MM.1S (cell line): ENCODE measurements around the gene CCDC30.

Experiments
- DNase-seq: peaks from one replicate; pipeline ENCODE4 v3.0.0-alpha.2; 2015
- H2AFZ ChIP-seq: fragments of 300-600 bp; sonication (generic); 2 replicates; pipeline ENCODE4 v1.6.0; 2016; ENCODE audit warnings: antibody characterized with exemption, low read length
- H3F3A ChIP-seq: fragments of 300-600 bp; sonication (generic); 2 replicates; pipeline ENCODE4 v1.6.1; 2016; ENCODE audit warnings: mild to moderate bottlenecking, antibody characterized with exemption, low read length, moderate library complexity, mixed read lengths; ENCODE audit not compliant: insufficient read depth
- H3K27ac ChIP-seq: fragments of 300-600 bp; sonication (generic); 2 replicates; pipeline ENCODE4 v1.5.1; 2016; ENCODE audit warnings: mild to moderate bottlenecking, low read length
- H3K27me3 ChIP-seq: fragments of 300-600 bp; sonication (generic); replicated peaks from 2 replicates; pipeline ENCODE4 v1.6.0; 2016; ENCODE audit warnings: low read length; ENCODE audit not compliant: insufficient read depth
- H3K36me3 ChIP-seq: fragments of 300-600 bp; sonication (generic); replicated peaks from 2 replicates; pipeline ENCODE4 v1.6.1; 2016; ENCODE audit warnings: mild to moderate bottlenecking, low read length, mixed read lengths; ENCODE audit not compliant: insufficient read depth
- H3K4me1 ChIP-seq: fragments of 300-600 bp; sonication (generic); 2 replicates; pipeline ENCODE4 v1.6.1; 2016; ENCODE audit warnings: low read length, mixed read lengths
- H3K4me2 ChIP-seq: fragments of 300-600 bp; sonication (generic); 2 replicates; pipeline ENCODE4 v1.6.0; 2016; ENCODE audit warnings: low read depth, low read length
- H3K4me3 ChIP-seq: fragments of 300-600 bp; sonication (generic); 2 replicates; pipeline ENCODE4 v1.5.1; 2016; ENCODE audit warnings: low read length, mixed read lengths
- H3K79me2 ChIP-seq: fragments of 300-600 bp; sonication (generic); 2 replicates; pipeline ENCODE4 v1.6.1; 2016; ENCODE audit warnings: mixed run types, low read length, mixed read lengths
- H3K9ac ChIP-seq: fragments of 300-600 bp; sonication (generic); 2 replicates; pipeline ENCODE4 v1.6.1; 2016; ENCODE audit warnings: low read length, mixed read lengths
- H3K9me2 ChIP-seq: fragments of 300-600 bp; sonication (generic); replicated peaks from 2 replicates; pipeline ENCODE4 v1.6.1; 2016; ENCODE audit warnings: mild to moderate bottlenecking, low read length, mixed read lengths; ENCODE audit not compliant: insufficient read depth
- H3K9me3 ChIP-seq: fragments of 300-600 bp; sonication (generic); replicated peaks from 2 replicates; pipeline ENCODE4 v1.6.1; 2016; ENCODE audit warnings: mild to moderate bottlenecking, low read length, mixed read lengths; ENCODE audit not compliant: insufficient read depth
- H4K20me1 ChIP-seq: fragments of 300-600 bp; sonication (generic); 2 replicates; pipeline ENCODE4 v1.6.1; 2016; ENCODE audit warnings: mild to moderate bottlenecking, low read length, moderate library complexity, mixed read lengths; ENCODE audit not compliant: insufficient read depth
- EZH2 ChIP-seq: fragments of 300-600 bp; sonication (generic); optimal IDR thresholded peaks from 2 replicates; pipeline ENCODE3; 2017; ENCODE audit warnings: low read depth, mild to moderate bottlenecking, antibody characterized with exemption, low read length, mixed read lengths
- EZH2phosphoT487 ChIP-seq: fragments of 300-600 bp; sonication (generic); IDR thresholded peaks from 2 replicates; pipeline ENCODE4 v1.6.1; 2018; ENCODE audit warnings: antibody characterized with exemption, low read length
- TF ChIP-seq, protein P1 (sequence below): fragments of 300-600 bp; sonication (generic); IDR thresholded peaks from 2 replicates; pipeline ENCODE4 v1.5.1; 2016; ENCODE audit warnings: antibody characterized with exemption, low read length, mixed read lengths

The CCDC30 gene

DNA sequence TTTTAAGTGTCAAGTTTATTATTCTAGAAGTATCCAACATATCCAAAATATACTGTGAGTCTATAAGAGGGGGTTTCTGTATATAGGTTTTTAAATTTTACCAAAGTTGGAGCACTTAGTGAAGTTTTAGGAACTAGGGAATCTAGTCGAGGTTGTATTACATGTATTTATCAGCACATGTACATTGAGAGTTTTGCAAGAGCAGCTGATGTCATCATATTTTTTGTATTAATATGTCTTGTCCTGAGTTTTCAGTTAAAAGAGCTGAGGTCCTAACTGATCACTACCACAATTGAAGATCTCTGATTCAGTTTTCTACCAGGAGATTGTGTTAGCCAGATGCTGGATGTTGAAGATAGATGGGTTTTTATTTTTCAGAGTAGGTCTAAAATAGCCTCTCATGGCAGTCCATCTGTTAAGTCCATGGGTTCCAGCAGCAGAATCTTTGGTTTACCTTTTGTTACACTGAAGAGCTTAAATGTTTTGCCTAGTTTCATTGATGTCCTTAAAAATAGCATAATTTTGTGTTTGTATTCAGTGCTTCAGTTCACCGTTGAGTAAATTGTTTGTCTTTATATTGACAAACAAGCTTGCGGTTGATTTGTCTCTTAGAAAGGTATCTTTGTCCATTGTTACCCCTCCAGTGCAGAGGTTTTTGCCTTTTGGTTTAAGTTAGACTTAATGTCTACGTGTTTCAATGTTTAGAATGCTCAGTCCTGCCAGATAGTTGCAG lies 235.2 kb downstream of the CCDC30 start:
- no peaks in the 10 kb centered on the region for H3F3A ChIP-seq
- H3K4me3 ChIP-seq: no peak overlapping the region
- H3K4me2 ChIP-seq: no peak overlapping the region
- H4K20me1 ChIP-seq: peaks cover 24% of the 10 kb centered on the region
- H2AFZ ChIP-seq: no peak overlapping the region
- no peaks in the 10 kb centered on the region for H3K9me3 ChIP-seq
- peaks cover 87% of the 10 kb centered on the region for H3K79me2 ChIP-seq
- no peaks in the 10 kb centered on the region for H3K4me1 ChIP-seq
- H3K9me2 ChIP-seq: no peaks in the 10 kb centered on the region
- no peak for DNase-seq
- H3K27ac ChIP-seq: no peak overlapping the region
- peaks cover 59% of the 10 kb centered on the region for H3K36me3 ChIP-seq
- no peaks in the 10 kb centered on the region for H3K27me3 ChIP-seq
- no peak overlapping the region for H3K9ac ChIP-seq
- TF ChIP-seq EZH2phosphoT487 (no peak), EZH2 (no peak)
- TF ChIP-seq, protein P1, sequence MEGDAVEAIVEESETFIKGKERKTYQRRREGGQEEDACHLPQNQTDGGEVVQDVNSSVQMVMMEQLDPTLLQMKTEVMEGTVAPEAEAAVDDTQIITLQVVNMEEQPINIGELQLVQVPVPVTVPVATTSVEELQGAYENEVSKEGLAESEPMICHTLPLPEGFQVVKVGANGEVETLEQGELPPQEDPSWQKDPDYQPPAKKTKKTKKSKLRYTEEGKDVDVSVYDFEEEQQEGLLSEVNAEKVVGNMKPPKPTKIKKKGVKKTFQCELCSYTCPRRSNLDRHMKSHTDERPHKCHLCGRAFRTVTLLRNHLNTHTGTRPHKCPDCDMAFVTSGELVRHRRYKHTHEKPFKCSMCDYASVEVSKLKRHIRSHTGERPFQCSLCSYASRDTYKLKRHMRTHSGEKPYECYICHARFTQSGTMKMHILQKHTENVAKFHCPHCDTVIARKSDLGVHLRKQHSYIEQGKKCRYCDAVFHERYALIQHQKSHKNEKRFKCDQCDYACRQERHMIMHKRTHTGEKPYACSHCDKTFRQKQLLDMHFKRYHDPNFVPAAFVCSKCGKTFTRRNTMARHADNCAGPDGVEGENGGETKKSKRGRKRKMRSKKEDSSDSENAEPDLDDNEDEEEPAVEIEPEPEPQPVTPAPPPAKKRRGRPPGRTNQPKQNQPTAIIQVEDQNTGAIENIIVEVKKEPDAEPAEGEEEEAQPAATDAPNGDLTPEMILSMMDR: no peak

DNA sequence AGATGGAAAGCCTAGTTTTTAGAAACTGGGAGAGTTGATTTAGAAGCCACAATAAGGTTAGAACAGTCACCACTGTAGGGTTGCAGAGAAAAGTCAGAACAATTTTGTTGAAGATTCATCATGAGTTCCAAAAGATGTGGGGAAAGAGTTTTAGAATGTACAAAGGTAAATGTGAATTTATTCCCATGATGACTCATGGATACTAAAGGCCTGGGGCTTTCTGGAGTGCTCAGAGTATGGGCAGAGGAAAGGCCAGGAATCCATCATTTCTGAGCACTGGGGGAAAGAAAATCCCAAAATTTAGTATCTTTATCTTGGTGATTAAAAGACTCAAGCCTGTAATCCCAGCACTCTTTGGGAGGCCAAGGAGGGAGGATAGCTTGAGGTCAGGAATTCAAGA lies 236.9 kb downstream of the CCDC30 start:
- Histone ChIP-seq H2AFZ (no peak overlapping the region), H3F3A (no peaks in the 10 kb centered on the region), H3K36me3 (peaks cover 67% of the 10 kb centered on the region), H3K9me2 (no peaks in the 10 kb centered on the region), H3K27me3 (no peaks in the 10 kb centered on the region), H3K9ac (no peak overlapping the region), H3K4me2 (no peak overlapping the region), H4K20me1 (peaks cover 11% of the 10 kb centered on the region), H3K4me1 (no peaks in the 10 kb centered on the region), H3K79me2 (peaks cover 86% of the 10 kb centered on the region), H3K9me3 (no peaks in the 10 kb centered on the region), H3K27ac (no peak overlapping the region), H3K4me3 (no peak overlapping the region)
- no peak for TF ChIP-seq EZH2phosphoT487
- no peak for TF ChIP-seq EZH2
- TF ChIP-seq, protein P1: no peak
- DNase-seq: no peak

DNA sequence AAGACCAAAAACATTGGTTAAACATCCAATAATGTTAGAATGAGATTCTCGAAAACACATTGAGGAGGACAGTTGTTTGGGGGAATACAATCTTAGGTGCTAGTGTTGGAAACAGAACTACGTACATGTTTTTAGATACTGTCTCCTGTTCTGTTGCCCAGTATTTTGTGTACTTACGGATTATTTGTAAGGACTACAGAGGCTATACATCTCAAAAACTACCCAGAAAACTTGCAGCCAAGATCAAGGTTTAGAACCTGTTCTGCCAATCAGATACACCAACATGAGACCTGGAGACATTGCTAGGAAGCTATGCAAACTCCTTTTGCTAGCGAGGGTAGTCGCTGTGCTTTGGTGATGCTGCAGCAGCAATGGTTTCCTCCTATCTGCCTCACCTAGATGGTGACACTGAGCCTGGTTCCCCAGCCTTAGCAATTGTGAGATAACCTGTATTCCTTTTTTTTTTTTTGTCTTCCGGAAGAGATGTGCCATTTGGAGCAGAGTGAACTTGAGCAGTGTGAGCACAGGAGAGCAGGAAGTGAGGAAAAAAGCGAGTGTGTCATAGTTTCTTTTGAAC lies 240.9 kb downstream of the CCDC30 start:
- Histone ChIP-seq H3K4me2 (no peak overlapping the region), H3K4me1 (no peaks in the 10 kb centered on the region), H2AFZ (no peak overlapping the region), H3K9me3 (no peaks in the 10 kb centered on the region), H3K27ac (no peak overlapping the region), H3K36me3 (peaks cover 38% of the 10 kb centered on the region), H3F3A (no peaks in the 10 kb centered on the region), H3K9me2 (no peaks in the 10 kb centered on the region), H3K27me3 (no peaks in the 10 kb centered on the region), H3K4me3 (no peak overlapping the region), H3K79me2 (peaks cover 68% of the 10 kb centered on the region), H3K9ac (no peak overlapping the region), H4K20me1 (peaks cover 4% of the 10 kb centered on the region; the same call in 1 of the 2 replicates)
- no peak for TF ChIP-seq EZH2phosphoT487
- TF ChIP-seq, protein P1: no peak
- DNase-seq: no peak
